Activated CD4-positive, alpha-beta T cell treated with anti-CD3 and anti-CD28 coated beads for 36 hours (primary cell): Measurements from ENCODE around the gene STAC3. TPM values are rescaled to one million over a fixed set of nuclear protein-coding genes. Genes with fewer than 3 reads are reported as not detected.

Source experiments
- ATAC-seq: fragments of 200-7000 bp; cut with Tn5 transposase; one replicate; pipeline ENCODE4 v1.10.0; 2021; ENCODE audit warnings: mild to moderate bottlenecking, moderate library complexity
- CTCF ChIA-PET: fragments of 350-600 bp; sonication (Branson Sonifier 250); formaldehyde crosslinking; loops from one replicate; lab custom pipeline; 2021; ENCODE audit warnings: antibody characterized with exemption; lab: Charles Lee
- POLR2A ChIA-PET: fragments of 350-600 bp; sonication (Branson Sonifier 250); formaldehyde crosslinking; loops from one replicate; lab custom pipeline; 2021; ENCODE audit warnings: antibody characterized with exemption, inconsistent platforms; lab: Charles Lee
- DNase-seq: peaks from one replicate; pipeline ENCODE4 v3.0.0-alpha.2; 2020
- H3K27ac Mint-ChIP-seq: one replicate; pipeline ENCODE4 v1.8.0; 2021; ENCODE audit warnings: mixed read lengths
- H3K27me3 Mint-ChIP-seq: one replicate; pipeline ENCODE4 v1.8.0; 2021; ENCODE audit warnings: mixed read lengths
- H3K36me3 Mint-ChIP-seq: one replicate; pipeline ENCODE4 v1.8.0; 2021; ENCODE audit warnings: low read depth, mixed read lengths
- H3K4me1 Mint-ChIP-seq: one replicate; pipeline ENCODE4 v1.8.0; 2021; ENCODE audit warnings: mixed read lengths
- H3K4me3 Mint-ChIP-seq: one replicate; pipeline ENCODE4 v1.8.0; 2021; ENCODE audit warnings: mild to moderate bottlenecking, moderate library complexity, mixed read lengths
- H3K9me3 Mint-ChIP-seq: one replicate; pipeline ENCODE4 v1.8.0; 2021; ENCODE audit warnings: low read depth, mixed read lengths
- intact Hi-C, 2 experiments: fragments of 100-400 bp; cut with DNase I in 1 of 2; cut with micrococcal nuclease in 1 of 2; formaldehyde crosslinking; loops; one replicate each; pipeline versions ENCODE4 v1.14.2 to v1.15.1; 2022 to 2024; cut with DNase I, micrococcal nuclease
- microRNA-seq: library from miRNA; unstranded; fragments of <30 nt; microRNA quantifications from one replicate; pipeline ENCODE4 v1.2.0, GENCODE V29; 2021; ENCODE audit warnings: borderline replicate concordance
- total RNA-seq, 2 experiments: library from RNA; stranded (reverse); gene quantifications; one replicate each; pipeline ENCODE4 v1.2.3, GENCODE V29; 2021

STAC3 gene
- total RNA-seq, 2 experiments from 2014 or later, result 2.5 to 2.8 TPM

- DNase-seq (no peak), ATAC-seq (no peak)
- Mint-ChIP-seq H3K9me3 (no peaks in the 10 kb centered on the region), H3K4me3 (no peak overlapping the region), H3K27ac (no peak overlapping the region), H3K36me3 (no peaks in the 10 kb centered on the region), H3K27me3 (no peaks in the 10 kb centered on the region), H3K4me1 (no peaks in the 10 kb centered on the region)
- POLR2A ChIA-PET, result no interaction called here
- intact Hi-C loops, result no loop called here
- CTCF ChIA-PET, result interaction anchor here (0.8 kb wide), 1 partner anchor 15 kb away, joined by 3 read pairs; no protein-coding TSS in a partner anchor
Measured at GRCh38 chr12:57198329-57198728, 52.7 kb downstream of the STAC3 start.

GRCh38 chr12:57196956-57197355 is 54.0 kb downstream of the STAC3 start:
- Mint-ChIP-seq H3K4me3 (no peak overlapping the region), H3K27me3 (no peaks in the 10 kb centered on the region), H3K9me3 (no peaks in the 10 kb centered on the region), H3K27ac (no peak overlapping the region), H3K4me1 (no peaks in the 10 kb centered on the region), H3K36me3 (no peaks in the 10 kb centered on the region)
- DNase-seq, result no peak
- no peak for ATAC-seq
- intact Hi-C loops, result no loop called here
- ChIA-PET POLR2A (no interaction called here), CTCF (interaction anchor here (0.6 to 1.1 kb wide), 3 partner anchors 14 to 470 kb away, joined by 3 to 5 read pairs (median 3); no protein-coding TSS in a partner anchor)

- CTCF ChIA-PET, result interaction anchor here (0.6 to 1.1 kb wide), 2 partner anchors 13 to 469 kb away, joined by 3 to 5 read pairs; no protein-coding TSS in a partner anchor
- no peaks in the 10 kb centered on the region for H3K9me3 Mint-ChIP-seq
- no peak overlapping the region for H3K4me3 Mint-ChIP-seq
- intact Hi-C loops, result no loop called here
- H3K27ac Mint-ChIP-seq, result no peak overlapping the region
- H3K27me3 Mint-ChIP-seq, result no peaks in the 10 kb centered on the region
- DNase-seq, result no peak
- no peak for ATAC-seq
- H3K4me1 Mint-ChIP-seq, result no peaks in the 10 kb centered on the region
- H3K36me3 Mint-ChIP-seq, result no peaks in the 10 kb centered on the region
- POLR2A ChIA-PET, result no interaction called here
Measured at GRCh38 chr12:57196439-57196838, 54.5 kb downstream of the STAC3 start.

GRCh38 chr12:57195611-57196371 is 55.2 kb downstream of the STAC3 start:
- Mint-ChIP-seq H3K27me3 (no peaks in the 10 kb centered on the region), H3K27ac (no peak overlapping the region), H3K36me3 (no peaks in the 10 kb centered on the region), H3K9me3 (no peaks in the 10 kb centered on the region), H3K4me1 (no peaks in the 10 kb centered on the region), H3K4me3 (no peak overlapping the region)
- intact Hi-C loops, result no loop called here
- ChIA-PET CTCF (no interaction called here), POLR2A (no interaction called here)
- ATAC-seq, result no peak
- no peak for DNase-seq

GRCh38 chr12:57195186-57195585 is 55.8 kb downstream of the STAC3 start:
- no peaks in the 10 kb centered on the region for H3K27me3 Mint-ChIP-seq
- no peak overlapping the region for H3K27ac Mint-ChIP-seq
- no peaks in the 10 kb centered on the region for H3K4me1 Mint-ChIP-seq
- ATAC-seq, result no peak
- H3K36me3 Mint-ChIP-seq, result no peaks in the 10 kb centered on the region
- no peak for DNase-seq
- no peak overlapping the region for H3K4me3 Mint-ChIP-seq
- ChIA-PET CTCF (no interaction called here), POLR2A (no interaction called here)
- intact Hi-C loops, result no loop called here
- H3K9me3 Mint-ChIP-seq, result no peaks in the 10 kb centered on the region

GRCh38 chr12:57194253-57194652 is 56.7 kb downstream of the STAC3 start:
- ATAC-seq, result no peak
- no peaks in the 10 kb centered on the region for H3K4me1 Mint-ChIP-seq
- no peak for DNase-seq
- intact Hi-C loops, result no loop called here
- no peak overlapping the region for H3K27ac Mint-ChIP-seq
- no peaks in the 10 kb centered on the region for H3K9me3 Mint-ChIP-seq
- H3K4me3 Mint-ChIP-seq, result no peak overlapping the region
- H3K36me3 Mint-ChIP-seq, result no peaks in the 10 kb centered on the region
- H3K27me3 Mint-ChIP-seq, result no peaks in the 10 kb centered on the region
- CTCF ChIA-PET, result interaction anchor here (1.0 kb wide), 1 partner anchor 11 kb away, joined by 3 read pairs; no protein-coding TSS in a partner anchor
- POLR2A ChIA-PET, result no interaction called here

GRCh38 chr12:57193706-57194245 is 57.2 kb downstream of the STAC3 start:
- ATAC-seq (no peak), DNase-seq (no peak)
- ChIA-PET CTCF (interaction anchor here (0.6 to 1.0 kb wide), 3 partner anchors 10 to 435 kb away, joined by 3 to 5 read pairs (median 3); no protein-coding TSS in a partner anchor), POLR2A (no interaction called here)
- H3K27ac Mint-ChIP-seq, result no peak overlapping the region
- no peaks in the 10 kb centered on the region for H3K9me3 Mint-ChIP-seq
- no peaks in the 10 kb centered on the region for H3K4me1 Mint-ChIP-seq
- no peaks in the 10 kb centered on the region for H3K27me3 Mint-ChIP-seq
- intact Hi-C loops, result no loop called here
- H3K36me3 Mint-ChIP-seq, result no peaks in the 10 kb centered on the region
- no peak overlapping the region for H3K4me3 Mint-ChIP-seq

Small RNAs within 50 kb of the gene (microRNA-seq; reads per million reads assigned to microRNA genes)
- gene MIR1228, result 1.1 reads per million

Other genes starting within 250 kb of the STAC3 start
- 1 to 10 TPM; 6.4 to 6.6 TPM for gene ZBTB39, start 244.6 kb downstream of the STAC3 start, total RNA-seq
- under 1 TPM; 0.37 to 0.63 TPM for gene TAC3, start 234.7 kb downstream of the STAC3 start, total RNA-seq
- 1 to 10 TPM; 2.4 to 2.6 TPM for gene MYO1A, start 201.1 kb downstream of the STAC3 start, total RNA-seq
- 10 to 100 TPM; 79.0 to 81.1 TPM for gene NEMP1, start 172.4 kb downstream of the STAC3 start, total RNA-seq
- 10 to 100 TPM; 46.8 to 48.6 TPM for gene NAB2, start 162.1 kb downstream of the STAC3 start, total RNA-seq
- gene STAT6, start 139.8 kb downstream of the STAC3 start, total RNA-seq, result 100 to 1,000 TPM; 250 to 288 TPM
- 1 to 10 TPM; 1.8 to 2.7 TPM for gene LRP1, start 122.7 kb downstream of the STAC3 start, total RNA-seq
- gene LRP1-AS, start 103.6 kb downstream of the STAC3 start, total RNA-seq, result not detected
- under 1 TPM; 0.41 to 0.51 TPM for gene NXPH4, start 34.4 kb downstream of the STAC3 start, total RNA-seq
- gene SHMT2, start 21.5 kb downstream of the STAC3 start, total RNA-seq, result 100 to 1,000 TPM; 436 to 487 TPM
- 10 to 100 TPM; 45.9 to 52.5 TPM for gene R3HDM2, start 179.9 kb upstream of the STAC3 start, total RNA-seq
- not detected for gene INHBC, start 183.6 kb upstream of the STAC3 start, total RNA-seq
- gene INHBE, start 204.1 kb upstream of the STAC3 start, total RNA-seq, result 1 to 10 TPM; 1.2 to 1.5 TPM
- gene GLI1, start 208.6 kb upstream of the STAC3 start, total RNA-seq, result under 1 TPM; 0.40 to 0.73 TPM
- 100 to 1,000 TPM in 1 of 2 experiments, 10 to 100 TPM in 1; 77.7 to 101 TPM for gene ARHGAP9, start 228.7 kb upstream of the STAC3 start, total RNA-seq
- 100 to 1,000 TPM; 389 to 583 TPM for gene MARS1, start 236.9 kb upstream of the STAC3 start, total RNA-seq